K562 (cell line): Measurements from ENCODE around the gene KMT2C. TPM values are rescaled to one million over a fixed set of nuclear protein-coding genes. Genes with fewer than 3 reads are reported as not detected.

Experiments
- ATF3 ChIP-seq, 2 experiments: fragments of 450-650 bp in 1 of 2; sonication (generic) in 1 of 2; formaldehyde crosslinking in 1 of 2; IDR thresholded peaks in 1 of 2; conservative IDR thresholded peaks in 1 of 2; 2 replicates each; pipeline versions ENCODE4 v1.6.1 to v1.8.1; 2016 to 2023; ENCODE audit warnings: mild to moderate bottlenecking in 2 of 2, moderate library complexity in 2 of 2, inconsistent platforms in 1 of 2, missing genetic modification reagents in 1 of 2
- BMI1 ChIP-seq: fragments of 150-350 bp; IDR thresholded peaks from 2 replicates; pipeline ENCODE4 v1.6.1; 2014; ENCODE audit warnings: low read length
- CBX3 ChIP-seq, 2 experiments: IDR thresholded peaks; 1 replicate in 1 of 2; 2 replicates in 1 of 2; pipeline ENCODE4 v1.6.1; 2012; ENCODE audit warnings: inconsistent platforms in 2 of 2, low read length in 2 of 2, borderline replicate concordance in 1 of 2, control low read depth in 1 of 2
- CREM ChIP-seq: IDR thresholded peaks from 2 replicates; pipeline ENCODE4 v1.6.1; 2014; ENCODE audit warnings: antibody characterized with exemption, low read depth
- ELF1 ChIP-seq: fragments of 200-800 bp; sonication (Bioruptor generic); IDR thresholded peaks from 2 replicates; pipeline ENCODE4 v1.6.1; 2016; ENCODE audit warnings: missing genetic modification characterization, missing compliant biosample characterization
- ESRRA ChIP-seq: fragments of 450-650 bp; IDR thresholded peaks from 2 replicates; pipeline ENCODE4 v1.6.1; 2014; ENCODE audit warnings: low read depth, mild to moderate bottlenecking, moderate library complexity, borderline replicate concordance
- FOSL1 ChIP-seq: fragments of 200-800 bp; sonication (Bioruptor generic); conservative IDR thresholded peaks from 2 replicates; pipeline ENCODE4 v1.6.1; 2016; ENCODE audit warnings: missing genetic modification characterization, missing compliant biosample characterization
- GATA2 ChIP-seq: sonication (generic); formaldehyde crosslinking; IDR thresholded peaks from 2 replicates; pipeline ENCODE4 v1.4.0; 2020; ENCODE audit warnings: mild to moderate bottlenecking, missing genetic modification reagents
- GTF2B ChIP-seq: IDR thresholded peaks from 2 replicates; pipeline ENCODE4 v1.6.1; 2011; ENCODE audit not compliant: insufficient read length; ENCODE audit errors: extremely low read depth
- HDAC8 ChIP-seq: fragments of 450-650 bp; IDR thresholded peaks from 2 replicates; pipeline ENCODE4 v1.6.1; 2016; ENCODE audit warnings: mild to moderate bottlenecking, missing genetic modification characterization, moderate library complexity, missing compliant biosample characterization
- KLF13 ChIP-seq: fragments of 450-650 bp; IDR thresholded peaks from 2 replicates; pipeline ENCODE4 v1.6.1; 2016; ENCODE audit warnings: missing genetic modification characterization, low read depth, mild to moderate bottlenecking, missing compliant biosample characterization, moderate library complexity, borderline replicate concordance
- NBN ChIP-seq: fragments of 450-650 bp; IDR thresholded peaks from 2 replicates; pipeline ENCODE4 v1.6.1; 2016; ENCODE audit warnings: low read depth, mild to moderate bottlenecking
- NCOA6 ChIP-seq: fragments of 450-650 bp; IDR thresholded peaks from 2 replicates; pipeline ENCODE4 v1.6.1; 2017; ENCODE audit warnings: mild to moderate bottlenecking
- NFE2 ChIP-seq: IDR thresholded peaks from 2 replicates; pipeline ENCODE4 v1.6.1; 2014; ENCODE audit warnings: antibody characterized with exemption, low read depth
- NR4A1 ChIP-seq, 2 experiments: fragments of 250-450 bp in 1 of 2; fragments of 450-650 bp in 1 of 2; sonication (Bioruptor Pico) in 1 of 2; IDR thresholded peaks; 2 replicates each; pipeline versions ENCODE4 v1.4.0 to v1.6.1; 2016 to 2020; ENCODE audit warnings: mild to moderate bottlenecking in 2 of 2, missing compliant biosample characterization in 1 of 2, missing genetic modification characterization in 1 of 2, moderate library complexity in 1 of 2
- POLR2H ChIP-seq: IDR thresholded peaks from 2 replicates; pipeline ENCODE4 v1.6.1; 2016; ENCODE audit warnings: missing genetic modification characterization, low read depth, mild to moderate bottlenecking, control low read depth, missing compliant biosample characterization, moderate library complexity
- SOX6 ChIP-seq: fragments of 450-650 bp; IDR thresholded peaks from 2 replicates; pipeline ENCODE4 v1.6.1; 2014; ENCODE audit warnings: mild to moderate bottlenecking
- SREBF1 ChIP-seq: fragments of 150-350 bp; IDR thresholded peaks from 2 replicates; pipeline ENCODE4 v1.6.1; 2014; ENCODE audit warnings: antibody characterized with exemption, low read depth, low read length, borderline replicate concordance
- SRSF3 ChIP-seq: fragments of 200-400 bp; formaldehyde crosslinking; IDR thresholded peaks from 2 replicates; pipeline ENCODE4 v1.6.1; 2016; ENCODE audit warnings: mild to moderate bottlenecking, low read length, moderate library complexity; ENCODE audit not compliant: insufficient read depth
- THRA ChIP-seq: fragments of 450-650 bp; IDR thresholded peaks from 2 replicates; pipeline ENCODE4 v1.6.1; 2017; ENCODE audit warnings: mild to moderate bottlenecking, moderate library complexity
- THRAP3 ChIP-seq: fragments of 450-650 bp; IDR thresholded peaks from 2 replicates; pipeline ENCODE4 v1.6.1; 2016; ENCODE audit warnings: mild to moderate bottlenecking, inconsistent platforms, borderline replicate concordance
- ZNF121 ChIP-seq: sonication (generic); formaldehyde crosslinking; conservative IDR thresholded peaks from 2 replicates; pipeline ENCODE4 v1.8.0; 2022; ENCODE audit warnings: missing genetic modification reagents
- ZNF311 ChIP-seq: fragments of 250-450 bp; sonication (Bioruptor Pico); IDR thresholded peaks from 2 replicates; pipeline ENCODE4 v1.4.0; 2020; ENCODE audit warnings: mild to moderate bottlenecking, moderate library complexity
- ZNF766 ChIP-seq: fragments of 200-800 bp; sonication (Bioruptor generic); conservative IDR thresholded peaks from 2 replicates; pipeline ENCODE4 v1.6.1; 2016; ENCODE audit warnings: missing genetic modification characterization, missing compliant biosample characterization
- ZNF785 ChIP-seq: fragments of 250-450 bp; sonication (Bioruptor Pico); IDR thresholded peaks from 2 replicates; pipeline ENCODE4 v1.4.0; 2020; ENCODE audit warnings: mild to moderate bottlenecking
- polyA plus RNA-seq, 8 experiments: library from polyadenylated mRNA; depleted of rRNA in 4 of 8; stranded (reverse) in 5 of 8; unstranded in 3 of 8; fragments of >200 nt; fragmentation: Nextera tagmentation in 2 of 8; fragmentation: Illumina TruSeq in 1 of 8; extraction: Ambion mirVana in 2 of 8; extraction: Trizol in 1 of 8; gene quantifications; 2 replicates each; pipeline versions ENCODE4 v1.2.1 to v1.2.3, GENCODE V29; 2011 to 2014; ENCODE audit warnings: inconsistent platforms in 1 of 8, missing spikeins in 1 of 8
- total RNA-seq, 7 experiments: library from RNA; depleted of rRNA in 6 of 7; stranded (reverse); fragments of >200 nt in 6 of 7; fragmentation: Illumina TruSeq in 2 of 7; extraction: Trizol in 2 of 7; gene quantifications; 2 replicates each; pipeline versions ENCODE4 v1.2.1 to v1.2.3, GENCODE V29; 2011 to 2021; ENCODE audit warnings: low replicate concordance in 1 of 7
- TF ChIP-seq, protein P1 (sequence below): fragments of 250-450 bp; sonication (Bioruptor Pico); IDR thresholded peaks from 2 replicates; pipeline ENCODE4 v1.5.0; 2021

The KMT2C gene
- total and polyA plus RNA-seq, 9 of the 15 experiments (the other 6 are each of a cell fraction or from before 2014, with no cell fraction given): 4.9 to 67.8 (median 27.1) TPM

- TF ChIP-seq ZNF785 (CRISPR knock-in tag): no peak
- no peak for TF ChIP-seq NR4A1 (CRISPR knock-in tag; IDR thresholded peaks at IDR 0.05)
- no peak for TF ChIP-seq NR4A1 (tag; IDR thresholded peaks at IDR 0.05)
- no peak for TF ChIP-seq NFE2
- TF ChIP-seq CREM: 0 out of 2 replicates have a peak, but pooled peaks have one; percentile 13
- no peak for TF ChIP-seq SRSF3
- no peak for TF ChIP-seq SREBF1
- TF ChIP-seq NCOA6: no peak
- no peak for TF ChIP-seq SOX6
- no peak for TF ChIP-seq KLF13
- TF ChIP-seq NBN: no peak
- TF ChIP-seq, protein P1, sequence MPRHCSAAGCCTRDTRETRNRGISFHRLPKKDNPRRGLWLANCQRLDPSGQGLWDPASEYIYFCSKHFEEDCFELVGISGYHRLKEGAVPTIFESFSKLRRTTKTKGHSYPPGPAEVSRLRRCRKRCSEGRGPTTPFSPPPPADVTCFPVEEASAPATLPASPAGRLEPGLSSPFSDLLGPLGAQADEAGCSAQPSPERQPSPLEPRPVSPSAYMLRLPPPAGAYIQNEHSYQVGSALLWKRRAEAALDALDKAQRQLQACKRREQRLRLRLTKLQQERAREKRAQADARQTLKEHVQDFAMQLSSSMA (CRISPR knock-in tag): no peak
- TF ChIP-seq ZNF311 (CRISPR knock-in tag): no peak
- no peak for TF ChIP-seq GATA2 (CRISPR knock-in tag)
- TF ChIP-seq HDAC8 (tag): no peak
- no peak for TF ChIP-seq POLR2H (tag)
- TF ChIP-seq THRAP3: no peak
- no peak for TF ChIP-seq GTF2B
- no peak for TF ChIP-seq THRA
- TF ChIP-seq ATF3 (IDR thresholded peaks at IDR 0.05): peak; percentile 80
- TF ChIP-seq ATF3 (CRISPR knock-in tag; conservative IDR thresholded peaks at IDR 0.05): no peak
- TF ChIP-seq FOSL1 (tag): peak; percentile 56
- TF ChIP-seq ZNF121 (CRISPR knock-in tag): peak; percentile 98
- TF ChIP-seq BMI1: no peak
- TF ChIP-seq ELF1 (tag): no peak
- no peak for TF ChIP-seq ZNF766 (CRISPR knock-in tag)
- TF ChIP-seq CBX3 (IDR thresholded peaks at IDR 0.05; ENCODE audit: borderline replicate concordance in 1 of 2, low read length in 2 of 2): 0 out of 3 replicates have a peak, but pooled peaks of 1 of the 2 experiments have one; percentile 20
- no peak for TF ChIP-seq ESRRA
These were observed 40.7 kb downstream of the KMT2C start (continued) for GRCh38 chr7:152395112-152395511.
